GM04503 (cell line): ENCODE measurements around the gene ABLIM3.

Experiments used
- DNase-seq: peaks from one replicate; pipeline ENCODE4 v3.0.0-alpha.2; 2012; ENCODE audit warnings: low read depth

ABLIM3 gene

DNA sequence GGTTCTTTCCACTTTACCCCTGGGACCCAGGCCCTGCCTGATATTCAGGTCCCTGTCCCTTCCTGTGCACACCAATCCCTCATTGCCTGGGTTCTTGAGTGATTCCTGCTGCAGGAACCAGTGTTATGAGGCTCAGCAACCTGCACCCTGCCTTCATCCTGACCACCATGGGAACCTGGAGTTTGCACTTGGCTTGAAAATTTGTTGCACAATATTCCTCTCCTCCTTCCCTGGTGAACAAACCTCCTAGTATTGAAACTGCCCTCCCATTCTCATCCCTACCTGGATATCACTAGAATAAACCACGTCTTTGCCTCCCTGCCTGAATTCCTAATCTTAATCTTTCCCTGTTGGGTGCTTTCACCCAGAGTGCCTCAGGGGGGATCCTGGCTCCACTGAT, 78.3 kb downstream of the ABLIM3 start:
- no peak for DNase-seq

DNA sequence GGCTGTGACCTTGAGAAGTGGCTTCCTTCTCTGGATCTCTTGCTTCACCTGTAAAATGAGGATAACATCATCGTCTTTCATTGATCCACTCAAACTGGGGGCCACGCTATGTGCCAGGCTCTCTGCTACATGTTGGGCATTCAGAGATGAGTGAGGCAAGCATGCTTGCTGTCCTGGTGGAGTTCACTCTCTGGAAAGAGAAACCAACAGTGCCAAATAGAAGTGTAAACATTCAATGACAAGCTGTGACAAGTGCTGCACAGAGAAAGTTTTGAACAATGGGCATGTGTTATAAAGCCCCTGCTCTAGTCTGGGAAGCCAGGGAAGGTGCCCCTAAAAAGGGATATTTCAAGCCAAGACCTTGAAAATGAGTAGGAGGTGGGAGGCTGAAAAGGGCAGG, 79.5 kb downstream of the ABLIM3 start:
- no peak for DNase-seq

DNA sequence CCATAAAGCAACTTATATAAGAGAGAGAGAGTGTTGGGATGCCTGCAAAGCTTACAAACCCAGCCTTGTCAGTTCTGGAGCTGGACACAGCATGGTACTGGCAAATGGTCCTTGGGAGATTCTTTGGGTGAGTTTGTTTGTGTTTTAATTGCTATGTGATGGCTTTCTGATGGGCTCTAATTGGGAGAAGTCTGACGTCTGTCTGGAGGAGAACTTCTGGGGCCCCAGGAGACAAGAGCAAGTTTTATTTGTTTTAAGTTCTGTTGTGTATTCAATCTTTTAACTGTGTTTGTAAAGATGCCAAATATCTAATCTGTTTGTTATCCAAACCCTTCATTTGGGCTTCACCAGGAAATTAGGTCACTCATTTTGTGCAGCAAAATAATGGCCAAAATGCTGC, 80.0 kb downstream of the ABLIM3 start:
- DNase-seq, result peak; percentile 56

DNA sequence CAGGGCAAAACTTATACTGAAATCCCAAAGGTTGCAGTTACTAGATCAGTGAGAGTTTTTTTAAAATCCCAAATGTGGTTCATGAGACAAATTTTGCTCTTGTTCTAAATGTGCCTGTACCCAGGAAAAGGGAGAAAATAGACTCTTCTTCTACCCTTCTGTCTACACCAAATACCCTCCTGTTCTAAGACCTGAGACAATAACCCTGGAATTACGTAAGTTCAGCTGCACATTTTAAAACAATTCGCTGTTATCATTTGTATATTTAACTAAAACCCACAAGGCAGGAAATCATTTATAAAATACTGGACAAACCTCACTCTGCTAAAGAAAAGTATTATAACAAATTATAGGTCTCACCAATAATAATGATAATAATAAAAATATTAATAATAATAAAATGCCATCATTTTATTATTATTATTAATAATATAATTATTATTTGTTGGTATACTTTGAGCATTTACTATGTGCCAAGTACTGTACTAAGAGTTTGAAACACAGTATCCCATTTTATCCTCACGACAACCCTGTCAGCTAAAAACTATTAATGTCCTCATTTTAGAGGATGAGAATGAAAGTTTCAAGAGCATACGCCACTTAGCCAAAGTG, 80.5 kb downstream of the ABLIM3 start:
- no peak for DNase-seq

DNA sequence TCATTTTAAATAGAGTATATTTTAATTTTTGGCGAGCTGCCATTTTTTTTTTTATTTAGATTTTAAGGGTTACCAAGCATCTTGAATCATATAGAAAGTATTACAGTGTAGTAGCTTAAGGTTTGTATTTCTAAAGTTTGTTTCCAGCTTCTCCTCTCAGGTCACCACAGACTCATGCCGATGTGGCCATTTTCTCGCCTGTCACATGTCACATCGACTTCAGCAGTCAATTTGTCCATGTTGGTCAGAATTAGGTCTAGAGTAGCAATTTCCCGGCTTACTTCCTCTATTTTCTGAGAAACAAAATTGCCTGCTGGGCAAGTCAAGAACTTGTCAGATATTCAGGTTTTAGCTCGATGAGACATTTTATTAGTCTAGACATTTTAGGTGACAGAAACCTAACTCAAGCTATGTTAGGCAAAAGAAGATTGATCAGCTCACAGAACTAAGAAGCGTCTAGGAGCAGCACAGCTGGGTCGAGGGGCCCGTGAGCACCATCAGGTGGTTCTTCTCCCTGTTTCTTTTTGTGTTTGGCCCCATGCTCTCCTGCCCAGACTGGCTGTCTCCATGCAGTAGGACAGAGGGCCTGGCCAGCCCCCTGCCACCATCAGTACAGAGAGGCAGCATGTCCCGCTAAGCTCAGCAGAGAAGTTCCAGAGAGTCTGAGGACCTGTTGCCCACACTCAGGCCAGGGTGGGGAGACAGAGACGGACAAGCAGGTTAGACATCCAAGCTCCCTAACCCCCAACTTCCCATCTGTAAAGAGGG, 82.0 kb downstream of the ABLIM3 start:
- DNase-seq, result no peak

DNA sequence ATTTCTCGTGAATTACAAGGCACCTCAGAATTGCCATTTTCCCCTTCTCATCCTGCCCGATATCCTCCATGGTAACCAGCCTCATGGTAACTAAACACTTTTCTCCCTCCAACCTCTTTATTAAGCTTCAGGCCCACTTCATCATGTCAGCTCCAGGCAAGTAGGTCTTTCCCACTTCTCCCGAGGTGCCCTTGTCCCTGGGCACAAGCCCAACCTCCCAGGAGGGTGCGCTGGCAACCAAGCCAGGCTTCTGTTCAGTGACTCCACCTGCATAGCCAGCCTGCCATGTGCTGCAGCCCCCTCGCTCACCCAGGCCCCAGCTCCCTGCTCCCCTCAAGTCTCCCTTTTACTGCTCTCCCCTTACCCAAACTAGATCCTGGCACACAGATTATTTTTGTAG, 83.0 kb downstream of the ABLIM3 start:
- no peak for DNase-seq

DNA sequence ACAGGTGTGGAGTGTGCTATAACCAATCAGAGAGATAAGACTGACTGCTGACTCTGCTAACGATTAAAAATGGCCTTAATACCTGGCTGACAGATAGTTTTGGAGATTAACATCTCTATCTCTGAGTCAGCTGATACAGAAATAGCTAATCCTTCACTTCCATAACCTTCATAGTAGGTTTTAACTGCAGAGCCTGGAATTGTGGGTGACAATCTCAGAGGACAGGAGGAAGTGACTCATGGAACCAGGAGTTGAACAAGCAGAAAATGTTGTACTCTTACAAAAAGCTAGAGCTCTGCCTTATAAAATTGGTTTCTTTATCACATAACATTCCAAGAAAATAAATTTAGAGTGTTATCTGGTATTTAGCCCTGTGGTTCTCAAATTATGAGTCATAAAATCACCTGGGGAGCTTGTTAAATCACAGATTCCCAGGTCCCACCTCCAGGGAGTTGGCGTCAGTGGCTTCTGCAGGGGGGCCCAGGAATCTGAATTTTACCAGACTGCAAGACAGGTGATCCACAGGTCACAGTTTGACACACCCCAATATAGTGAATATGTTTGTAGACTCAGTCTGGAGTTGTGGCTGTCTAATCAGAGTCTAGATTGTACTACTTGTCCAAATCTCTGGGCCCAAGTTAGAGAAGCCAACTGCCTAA, 86.0 kb downstream of the ABLIM3 start:
- peak; percentile 27 for DNase-seq

DNA sequence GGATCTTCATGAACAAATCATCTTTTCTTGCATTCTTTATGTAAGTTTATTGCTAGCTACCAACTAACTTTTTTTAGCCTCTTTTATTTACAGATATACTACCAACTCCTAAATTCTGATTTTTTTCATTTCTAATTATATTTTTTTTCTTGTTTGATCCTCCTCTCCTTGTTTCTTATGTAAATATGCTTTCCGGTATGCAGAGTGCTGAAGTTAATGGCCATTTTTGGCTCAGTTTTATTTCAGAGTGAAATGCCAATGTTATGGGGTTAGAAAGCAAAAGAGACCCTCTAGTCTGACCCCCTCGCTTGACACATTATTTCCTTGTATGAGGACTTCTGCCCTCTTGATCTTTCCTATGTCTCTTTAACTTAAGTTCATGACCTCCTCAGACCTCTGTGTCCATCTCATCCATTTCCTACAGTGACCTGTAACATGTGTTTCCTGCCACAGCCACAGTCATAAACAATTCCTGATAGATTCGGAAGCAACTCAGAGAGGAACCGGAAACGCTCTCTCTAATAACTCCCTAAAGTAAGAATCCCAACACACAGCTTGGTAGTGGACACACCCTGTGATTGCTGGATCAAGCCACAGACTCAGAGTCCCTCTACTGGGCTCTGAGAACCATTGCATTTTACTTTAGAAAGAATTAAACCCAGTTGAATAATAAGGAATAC, 87.5 kb downstream of the ABLIM3 start:
- DNase-seq, result peak; percentile 58

DNA sequence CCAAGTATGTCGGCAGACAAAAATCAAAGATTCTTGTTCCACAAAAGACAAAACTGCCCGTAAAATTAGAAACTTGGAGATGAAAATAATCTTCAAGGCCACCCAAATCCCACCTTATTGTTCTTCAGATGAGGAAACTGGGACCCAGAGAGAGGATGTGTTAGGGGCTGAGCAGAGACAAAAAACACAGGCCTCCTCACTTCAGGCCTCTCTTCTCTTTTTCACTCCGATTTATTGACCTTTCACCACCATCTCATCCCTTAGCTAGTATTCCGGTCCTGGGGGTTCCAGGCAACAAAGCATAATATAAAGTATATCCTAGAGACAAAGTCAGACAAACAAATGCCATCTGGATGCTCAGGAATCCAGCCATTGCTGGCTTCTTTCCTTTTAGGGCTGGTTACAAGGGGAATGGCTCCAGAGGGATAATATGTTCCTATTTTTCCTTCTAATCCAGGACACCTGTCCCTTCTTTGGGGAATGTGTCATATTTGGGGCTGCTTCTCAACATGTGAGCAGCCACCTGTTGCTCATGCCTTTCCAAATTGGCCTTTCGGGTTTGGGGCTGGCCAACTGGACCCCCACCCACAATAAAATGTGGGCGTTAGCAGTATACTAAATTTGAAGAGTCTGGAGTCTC, 88.1 kb downstream of the ABLIM3 start:
- no peak for DNase-seq

DNA sequence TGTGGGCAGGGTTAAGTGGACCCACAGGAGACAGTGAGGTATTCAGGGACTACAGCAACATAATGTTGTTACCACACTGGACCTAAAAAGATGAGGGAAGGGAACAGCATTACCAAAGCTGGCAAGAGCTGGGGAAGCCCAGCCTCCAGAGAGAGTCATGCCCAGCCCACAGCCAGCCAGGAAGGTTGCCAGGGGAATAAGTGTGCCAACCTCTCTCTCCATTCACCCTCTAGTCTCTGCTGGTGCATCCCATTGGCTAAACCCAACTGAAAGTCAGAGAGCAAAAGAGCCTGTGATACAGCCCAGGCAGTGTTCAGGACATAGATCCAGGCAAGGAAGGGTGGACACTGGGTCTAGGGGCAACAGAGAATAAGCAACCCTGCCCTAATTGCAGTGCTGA, 94.5 kb downstream of the ABLIM3 start:
- no peak for DNase-seq

DNA sequence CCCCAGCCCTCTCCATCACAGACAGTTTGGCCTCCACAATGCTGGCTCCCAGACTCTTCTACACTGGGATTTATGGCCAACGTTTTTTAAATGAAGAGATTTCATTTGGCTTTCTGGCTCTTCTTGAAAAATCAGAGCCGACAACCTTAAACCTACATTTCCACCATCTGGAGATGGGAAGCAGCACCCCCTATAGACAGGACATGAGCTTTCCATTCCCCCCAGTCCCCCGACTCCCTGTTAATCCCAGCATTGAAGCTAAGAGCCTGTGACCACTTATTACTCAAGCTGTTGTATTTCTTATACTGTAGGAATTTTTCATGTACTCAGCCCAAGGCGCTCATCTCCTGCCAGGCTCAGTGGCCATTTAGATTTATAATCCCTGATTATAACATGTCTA, 96.4 kb downstream of the ABLIM3 start:
- no peak for DNase-seq

DNA sequence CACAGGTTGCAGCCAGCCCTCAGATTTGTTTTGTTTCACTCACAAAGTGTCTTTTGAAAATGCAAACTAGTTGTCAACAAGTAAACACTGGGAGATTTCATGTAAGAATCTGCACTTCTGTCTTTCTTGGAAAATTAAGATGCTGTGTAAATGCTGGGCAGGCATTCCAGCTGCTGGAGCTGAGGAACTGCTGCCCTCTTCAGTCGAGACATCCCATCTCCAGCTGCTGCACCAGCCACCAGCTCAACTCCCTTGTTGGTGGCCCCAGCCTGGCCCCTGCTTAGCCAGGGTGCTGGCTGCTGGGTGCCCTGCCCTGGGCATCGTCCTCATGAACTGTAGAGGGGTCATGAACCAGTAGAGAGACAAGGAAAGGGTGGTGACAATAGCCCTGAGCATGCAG, 97.2 kb downstream of the ABLIM3 start:
- DNase-seq, result no peak

DNA sequence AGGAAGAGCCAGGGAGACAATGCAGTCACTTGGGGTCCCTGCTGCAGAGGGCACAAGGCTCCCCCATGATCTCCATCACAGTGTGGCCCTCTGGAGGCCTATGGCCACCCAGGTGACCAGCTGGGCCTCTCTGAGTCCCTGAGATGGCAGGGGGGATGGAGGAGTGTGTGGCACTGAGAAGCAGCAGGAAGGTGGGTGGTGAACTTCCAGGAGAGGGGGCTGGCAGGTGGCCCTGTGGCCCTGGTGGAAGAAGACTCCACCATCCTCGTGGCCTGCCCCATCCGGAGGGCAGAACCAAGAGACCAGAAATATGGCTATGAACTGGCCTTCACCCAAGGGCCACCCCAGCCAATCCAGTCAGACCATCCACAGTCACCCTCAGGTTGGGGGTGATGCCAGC, 98.6 kb downstream of the ABLIM3 start:
- DNase-seq, result no peak

DNA sequence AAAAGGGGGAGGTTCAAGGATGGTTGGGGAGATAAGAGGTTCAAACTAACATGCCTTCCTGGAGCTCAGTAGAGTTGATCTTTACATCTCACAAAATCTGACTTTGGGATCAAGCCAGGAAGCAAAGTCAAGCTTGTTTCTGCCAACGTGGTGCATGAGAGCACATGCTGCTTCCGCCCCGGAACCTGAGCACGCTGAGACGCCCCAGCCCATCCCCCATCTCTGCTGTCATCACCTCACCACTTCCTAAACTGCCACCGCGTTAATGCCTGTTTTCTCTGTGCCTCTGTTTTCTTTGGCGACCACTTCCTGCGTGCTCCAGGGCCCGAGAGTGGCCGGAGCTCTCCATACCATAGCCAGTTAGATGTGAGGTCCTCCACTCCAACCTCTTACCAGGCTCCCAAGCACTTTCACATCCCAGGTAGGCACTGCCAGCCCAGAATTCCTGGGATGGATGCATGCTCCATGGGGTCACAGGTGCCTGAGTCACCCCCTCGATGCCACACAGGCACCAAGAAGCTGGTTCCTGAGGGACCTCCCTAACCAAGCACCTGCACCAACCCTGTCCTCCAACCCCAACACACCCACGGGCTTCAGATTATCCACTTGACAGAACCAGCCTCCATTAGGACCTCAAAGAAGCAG, 99.2 kb downstream of the ABLIM3 start:
- DNase-seq, result no peak

DNA sequence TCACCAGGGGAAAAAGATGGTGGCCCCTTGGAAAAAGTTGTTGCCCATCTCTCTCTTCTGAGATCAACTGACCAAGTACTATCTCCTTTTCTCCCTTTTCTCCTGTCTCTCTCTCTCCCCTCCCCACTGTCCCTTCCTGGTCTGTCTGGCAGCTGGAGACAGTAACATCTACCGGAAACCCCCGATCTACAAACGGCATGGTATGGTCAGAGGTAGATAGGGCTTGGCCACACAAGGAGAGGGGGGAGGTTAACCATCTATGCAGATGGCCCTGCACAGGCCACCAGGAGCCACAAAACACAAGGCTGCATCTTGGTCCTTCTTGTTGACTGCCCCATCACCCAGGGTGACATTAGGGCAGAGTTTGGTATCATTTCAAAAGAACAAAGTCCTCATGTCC, 101.0 kb downstream of the ABLIM3 start:
- DNase-seq, result no peak

DNA sequence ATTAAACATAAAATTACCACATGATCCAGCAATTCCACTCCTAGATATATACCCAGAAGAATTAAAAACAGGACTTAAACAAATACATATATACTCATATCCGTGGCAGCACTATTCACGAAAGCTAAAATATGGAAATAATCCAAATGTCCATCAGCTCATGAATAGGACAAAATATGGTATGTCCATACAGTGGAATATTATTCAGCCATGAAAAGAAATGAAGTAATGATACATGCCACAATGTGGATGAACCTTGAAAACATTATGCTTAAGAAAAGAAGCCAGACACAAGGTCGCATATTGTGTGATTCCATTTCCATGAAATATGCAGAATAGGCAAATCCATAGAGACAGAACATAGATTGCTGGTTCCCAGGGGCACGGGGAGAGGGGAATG, 105.6 kb downstream of the ABLIM3 start:
- DNase-seq, result no peak

DNA sequence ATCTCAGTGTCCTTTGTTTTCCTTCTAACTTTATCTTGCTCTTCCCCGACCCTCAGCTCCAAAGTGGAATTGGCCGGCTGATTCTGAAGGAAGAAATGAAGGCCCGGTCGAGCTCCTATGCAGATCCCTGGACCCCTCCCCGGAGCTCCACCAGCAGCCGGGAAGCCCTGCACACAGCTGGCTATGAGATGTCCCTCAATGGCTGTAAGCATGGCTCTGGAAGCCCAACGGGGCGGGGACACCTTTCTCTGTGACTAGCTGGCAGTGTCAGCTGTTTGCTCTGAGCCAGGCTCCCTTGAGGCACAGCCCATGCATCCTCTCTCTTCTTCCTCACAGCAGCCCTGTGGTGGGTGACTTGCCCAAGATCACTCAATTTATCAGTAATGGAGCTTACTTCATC, 106.4 kb downstream of the ABLIM3 start:
- no peak for DNase-seq

DNA sequence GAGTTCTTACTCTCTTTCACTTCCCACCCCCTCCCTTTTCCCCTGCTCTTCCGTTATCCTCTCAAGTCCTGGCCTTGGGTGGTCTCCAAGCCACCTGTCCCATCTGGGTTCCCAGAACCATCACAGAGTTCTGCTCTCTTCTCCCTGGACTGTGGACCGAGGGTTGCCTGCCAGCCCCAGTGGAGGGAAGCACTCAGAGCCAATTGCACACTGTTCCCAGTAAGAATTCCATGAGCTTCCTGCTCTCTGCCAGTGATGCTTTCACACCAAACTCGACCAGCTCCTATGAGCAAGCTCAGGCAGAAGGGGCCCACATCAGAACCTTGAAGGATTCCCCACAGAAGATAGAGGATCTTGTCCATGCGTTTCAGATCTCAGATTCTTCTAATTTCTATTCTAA, 110.3 kb downstream of the ABLIM3 start:
- DNase-seq, result no peak

DNA sequence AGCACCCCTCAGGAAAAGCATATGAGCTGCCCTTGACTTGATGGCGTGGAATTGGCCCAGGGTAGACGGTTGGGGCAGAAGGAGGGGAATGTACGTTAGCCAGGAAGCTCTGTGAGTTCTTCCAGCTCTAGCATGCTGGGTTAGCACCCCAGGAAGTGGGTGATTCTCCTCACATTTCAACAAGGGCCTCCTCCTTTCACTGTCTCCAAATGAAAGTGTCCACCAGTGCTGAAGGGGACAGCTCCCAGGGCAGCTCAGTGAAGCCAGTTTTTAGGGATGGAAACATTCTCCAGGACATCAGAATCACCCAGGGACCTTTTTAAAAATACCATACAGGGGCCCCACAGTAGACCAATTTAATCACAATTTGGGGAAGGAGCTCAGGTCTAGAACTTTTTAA, 113.2 kb downstream of the ABLIM3 start:
- no peak for DNase-seq

DNA sequence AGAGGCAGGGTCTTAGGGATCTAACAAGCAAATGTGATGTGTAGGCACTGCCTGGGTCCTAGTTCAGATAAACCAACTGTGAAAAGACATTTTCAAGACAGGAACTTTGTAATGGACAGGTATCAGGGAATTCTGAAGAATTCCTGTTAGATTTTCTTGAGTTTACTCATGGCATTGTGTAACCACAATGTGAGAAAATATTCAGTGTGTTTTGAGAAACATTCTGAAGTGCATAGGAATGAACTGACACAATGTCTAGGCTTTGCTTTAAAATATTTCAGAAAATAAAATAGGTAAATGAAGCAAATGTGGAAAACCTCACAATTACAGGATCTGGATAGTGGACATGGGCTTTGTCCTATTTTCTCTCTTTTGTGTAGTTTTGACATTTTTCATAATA, 115.2 kb downstream of the ABLIM3 start:
- DNase-seq, result no peak

DNA sequence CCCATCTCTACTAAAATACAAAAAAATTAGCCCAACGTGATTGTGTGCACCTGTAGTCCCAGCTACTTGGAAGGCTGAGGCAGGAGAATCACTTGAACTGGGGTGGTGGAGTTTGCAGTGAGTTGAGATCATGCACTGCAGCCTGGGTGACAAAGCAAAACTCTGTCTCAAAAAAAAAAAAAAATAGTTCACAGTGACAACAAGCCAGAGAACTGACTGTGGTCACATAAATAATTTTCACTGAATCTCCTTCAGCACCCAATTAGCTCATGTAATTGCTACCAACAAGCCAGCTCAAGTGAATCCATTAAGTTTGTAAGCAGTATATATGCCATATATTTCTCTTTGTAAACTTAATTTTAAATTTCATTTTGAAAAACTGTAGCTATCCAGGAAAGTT, 115.8 kb downstream of the ABLIM3 start:
- no peak for DNase-seq
